Caco-2 (cell line): ENCODE data around the gene SMIM13. TPM values are rescaled to one million over a fixed set of nuclear protein-coding genes. Genes with fewer than 3 reads are reported as not detected.

Source experiments
- BruUV-seq: library from RNA; stranded (reverse); fragments of 400-500 nt; replicated peaks from 2 replicates; lab custom pipeline; 2021; lab: Mats Ljungman, UMichigan
- CTCF ChIA-PET: fragments of 300-600 bp; sonication (Branson Sonifier 250); formaldehyde crosslinking; loops from one replicate; lab custom pipeline; 2022; ENCODE audit warnings: antibody characterized with exemption; lab: Charles Lee
- POLR2A ChIA-PET: fragments of 300-600 bp; sonication (Branson Sonifier 250); formaldehyde crosslinking; loops from one replicate; lab custom pipeline; 2022; ENCODE audit warnings: antibody characterized with exemption; lab: Charles Lee
- DNase-seq, 2 experiments: peaks; one replicate each; pipeline versions ENCODE4 v3.0.0 to v3.0.0-alpha.2; 2020 to 2022
- H3K27me3 ChIP-seq: replicated peaks from 2 replicates; pipeline ENCODE4 v1.6.0; 2011; ENCODE audit warnings: low read length; ENCODE audit not compliant: control insufficient read depth, insufficient read depth
- H3K36me3 ChIP-seq: 2 replicates; pipeline ENCODE4 v1.5.1; 2011; ENCODE audit warnings: low read length; ENCODE audit not compliant: control insufficient read depth, insufficient read depth
- H3K4me1 ChIP-seq: fragments of 250-450 bp; sonication (Bioruptor Pico); 2 replicates; pipeline ENCODE4 v1.5.1; 2020; ENCODE audit warnings: mild to moderate bottlenecking
- H3K4me3 ChIP-seq: 2 replicates; pipeline ENCODE4 v1.5.1; 2011; ENCODE audit warnings: low read depth, mild to moderate bottlenecking, control low read depth, low read length
- H3K9me3 ChIP-seq: fragments of 250-450 bp; sonication (Bioruptor Pico); 2 replicates; pipeline ENCODE4 v1.5.1; 2020; ENCODE audit warnings: mild to moderate bottlenecking, moderate library complexity
- H3K27ac Mint-ChIP-seq: one replicate; pipeline ENCODE4 v1.8.0; 2022; ENCODE audit warnings: mixed read lengths; ENCODE audit not compliant: unreplicated experiment
- H3K27me3 Mint-ChIP-seq: one replicate; pipeline ENCODE4 v1.8.0; 2022; ENCODE audit warnings: mixed read lengths; ENCODE audit not compliant: insufficient read depth, unreplicated experiment
- H3K36me3 Mint-ChIP-seq: one replicate; pipeline ENCODE4 v1.8.0; 2022; ENCODE audit warnings: mild to moderate bottlenecking, mixed read lengths; ENCODE audit not compliant: insufficient read depth, unreplicated experiment
- H3K4me1 Mint-ChIP-seq: one replicate; pipeline ENCODE4 v1.8.0; 2022; ENCODE audit warnings: low read depth, mixed read lengths; ENCODE audit not compliant: unreplicated experiment
- H3K4me3 Mint-ChIP-seq: one replicate; pipeline ENCODE4 v1.8.0; 2022; ENCODE audit warnings: mild to moderate bottlenecking, moderate library complexity, mixed read lengths; ENCODE audit not compliant: unreplicated experiment
- H3K9me3 Mint-ChIP-seq: one replicate; pipeline ENCODE4 v1.8.0; 2022; ENCODE audit warnings: mixed read lengths; ENCODE audit not compliant: unreplicated experiment
- intact Hi-C: fragments of 100-400 bp; cut with micrococcal nuclease; formaldehyde crosslinking; loops from one replicate; pipeline ENCODE4 v1.10.0; 2022; ENCODE audit not compliant: unreplicated experiment
- total RNA-seq: library from RNA; stranded (reverse); gene quantifications from 2 replicates; pipeline ENCODE4 v1.2.3, GENCODE V29; 2022
- TF ChIP-seq, protein P1 (sequence below), 2 experiments: fragments of 200-600 bp in 1 of 2; IDR thresholded peaks; 1 replicate in 1 of 2; 2 replicates in 1 of 2; pipeline versions ENCODE4 v1.5.1 to v1.8.0; 2011 to 2022; ENCODE audit warnings: antibody characterized with exemption in 1 of 2, control low read depth in 1 of 2, inconsistent platforms in 1 of 2, low read depth in 1 of 2, low read length in 1 of 2, mild to moderate bottlenecking in 1 of 2, moderate library complexity in 1 of 2; ENCODE audit not compliant: insufficient read depth in 1 of 2, severe bottlenecking in 1 of 2, unreplicated experiment in 1 of 2

Gene SMIM13
- total RNA-seq, 1 experiment from 2014 or later = 18.8 TPM

DNA sequence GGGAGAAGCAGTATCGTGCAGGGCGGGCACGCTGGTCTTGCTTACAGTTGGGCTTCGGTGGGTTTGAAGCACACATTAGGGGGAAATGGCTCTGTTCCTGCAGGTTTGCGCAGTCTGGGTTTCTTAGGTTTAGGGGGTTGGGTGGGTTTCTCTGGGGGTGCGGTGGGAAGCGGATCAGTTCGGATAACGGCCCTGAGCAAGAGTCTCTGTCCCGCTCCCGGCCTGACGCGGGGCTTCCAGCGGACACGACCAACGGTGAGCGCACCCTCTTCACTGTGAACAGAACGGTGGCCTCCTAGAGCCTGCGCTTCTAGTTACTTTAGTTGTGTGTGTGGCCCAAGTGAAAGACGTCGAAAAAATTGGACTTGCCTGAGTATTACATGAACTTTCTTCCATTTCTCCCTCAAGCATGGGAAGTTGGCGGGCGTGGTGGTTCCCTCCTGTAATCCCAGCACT is 48.9 kb upstream of the SMIM13 start:
- H3K36me3 Mint-ChIP-seq = no peaks in the 10 kb centered on the region
- H3K4me3 Mint-ChIP-seq = no peak overlapping the region
- ChIA-PET CTCF (no interaction called here), POLR2A (no interaction called here)
- no peak overlapping the region for H3K4me3 ChIP-seq
- H3K36me3 ChIP-seq = no peaks in the 10 kb centered on the region
- intact Hi-C loops = no loop called here
- BruUV-seq = no TSS peak
- H3K4me1 Mint-ChIP-seq = peaks cover 6% of the 10 kb centered on the region
- H3K27me3 ChIP-seq = no peaks in the 10 kb centered on the region
- H3K4me1 ChIP-seq = peaks cover 10% of the 10 kb centered on the region; the same call in 1 of the 2 replicates
- no peak overlapping the region for H3K27ac Mint-ChIP-seq
- TF ChIP-seq, protein P1, sequence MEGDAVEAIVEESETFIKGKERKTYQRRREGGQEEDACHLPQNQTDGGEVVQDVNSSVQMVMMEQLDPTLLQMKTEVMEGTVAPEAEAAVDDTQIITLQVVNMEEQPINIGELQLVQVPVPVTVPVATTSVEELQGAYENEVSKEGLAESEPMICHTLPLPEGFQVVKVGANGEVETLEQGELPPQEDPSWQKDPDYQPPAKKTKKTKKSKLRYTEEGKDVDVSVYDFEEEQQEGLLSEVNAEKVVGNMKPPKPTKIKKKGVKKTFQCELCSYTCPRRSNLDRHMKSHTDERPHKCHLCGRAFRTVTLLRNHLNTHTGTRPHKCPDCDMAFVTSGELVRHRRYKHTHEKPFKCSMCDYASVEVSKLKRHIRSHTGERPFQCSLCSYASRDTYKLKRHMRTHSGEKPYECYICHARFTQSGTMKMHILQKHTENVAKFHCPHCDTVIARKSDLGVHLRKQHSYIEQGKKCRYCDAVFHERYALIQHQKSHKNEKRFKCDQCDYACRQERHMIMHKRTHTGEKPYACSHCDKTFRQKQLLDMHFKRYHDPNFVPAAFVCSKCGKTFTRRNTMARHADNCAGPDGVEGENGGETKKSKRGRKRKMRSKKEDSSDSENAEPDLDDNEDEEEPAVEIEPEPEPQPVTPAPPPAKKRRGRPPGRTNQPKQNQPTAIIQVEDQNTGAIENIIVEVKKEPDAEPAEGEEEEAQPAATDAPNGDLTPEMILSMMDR (IDR thresholded peaks at IDR 0.05; ENCODE audit: insufficient read depth in 1 of 2, low read depth in 1 of 2, low read length in 1 of 2, severe bottlenecking in 1 of 2, unreplicated experiment in 1 of 2) = no peak
- H3K9me3 Mint-ChIP-seq = peaks cover 12% of the 10 kb centered on the region
- no peaks in the 10 kb centered on the region for H3K27me3 Mint-ChIP-seq
- DNase-seq = no peak
- H3K9me3 ChIP-seq = no peaks in the 10 kb centered on the region

DNA sequence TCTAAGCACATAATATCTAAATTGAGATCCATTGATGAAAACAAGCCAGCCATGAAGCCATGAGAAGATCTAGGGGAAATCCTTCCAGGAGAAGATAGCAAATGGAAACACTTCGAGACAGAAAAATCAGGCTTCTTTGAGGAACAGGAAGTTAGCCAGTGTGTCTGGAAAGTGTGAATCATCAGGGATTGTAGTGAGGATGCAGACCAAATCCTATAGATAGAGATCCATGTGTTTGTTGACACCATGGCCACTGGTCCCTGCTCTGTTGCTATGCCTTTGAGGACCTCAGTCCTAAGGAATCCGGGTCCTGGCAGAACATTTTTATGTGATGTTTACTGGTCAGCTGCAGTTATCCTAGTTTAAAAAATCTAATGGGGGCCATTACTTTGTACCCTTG is 42.9 kb upstream of the SMIM13 start:
- TF ChIP-seq, protein P1 (IDR thresholded peaks at IDR 0.05; ENCODE audit: insufficient read depth in 1 of 2, low read depth in 1 of 2, low read length in 1 of 2, severe bottlenecking in 1 of 2, unreplicated experiment in 1 of 2) = no peak
- Mint-ChIP-seq H3K36me3 (no peaks in the 10 kb centered on the region), H3K9me3 (no peaks in the 10 kb centered on the region), H3K4me3 (no peak overlapping the region), H3K27ac (no peak overlapping the region), H3K4me1 (peaks cover 7% of the 10 kb centered on the region), H3K27me3 (no peaks in the 10 kb centered on the region)
- H3K27me3 ChIP-seq = no peaks in the 10 kb centered on the region
- BruUV-seq = no TSS peak
- POLR2A ChIA-PET = no interaction called here
- no peaks in the 10 kb centered on the region for H3K36me3 ChIP-seq
- DNase-seq = no peak
- no peak overlapping the region for H3K4me3 ChIP-seq
- CTCF ChIA-PET = no interaction called here
- H3K9me3 ChIP-seq = no peaks in the 10 kb centered on the region
- peaks cover 20% of the 10 kb centered on the region for H3K4me1 ChIP-seq
- intact Hi-C loops = no loop called here

DNA sequence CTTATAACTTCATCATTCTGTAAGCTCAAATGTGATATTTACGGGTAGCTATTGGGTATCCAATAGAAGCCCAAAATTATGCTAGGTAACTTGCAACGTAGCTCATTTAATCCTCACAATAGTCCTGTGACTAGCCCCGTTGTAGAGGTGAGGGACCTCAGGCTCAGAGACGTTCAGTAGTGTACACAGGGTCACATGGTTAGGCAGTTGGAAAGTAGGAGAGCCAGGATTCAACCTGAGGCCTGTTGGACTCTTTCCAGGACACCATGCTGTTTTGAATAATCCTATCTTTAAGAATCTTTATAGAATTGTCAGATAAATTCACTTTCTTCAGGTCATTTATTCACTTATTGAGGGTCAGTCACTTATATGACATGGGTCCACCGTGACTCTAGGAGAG is 40.3 kb upstream of the SMIM13 start:
- Mint-ChIP-seq H3K4me3 (no peak overlapping the region), H3K27ac (no peak overlapping the region), H3K36me3 (no peaks in the 10 kb centered on the region), H3K27me3 (no peaks in the 10 kb centered on the region), H3K9me3 (no peaks in the 10 kb centered on the region), H3K4me1 (peaks cover 7% of the 10 kb centered on the region)
- Histone ChIP-seq H3K4me1 (peaks cover 13% of the 10 kb centered on the region), H3K36me3 (no peaks in the 10 kb centered on the region), H3K4me3 (no peak overlapping the region), H3K27me3 (no peaks in the 10 kb centered on the region), H3K9me3 (no peaks in the 10 kb centered on the region)
- DNase-seq = no peak
- ChIA-PET CTCF (interaction anchor here (1.0 to 1.2 kb wide), 3 partner anchors 12 to 99 kb away, joined by 3 to 8 read pairs (median 3); no protein-coding TSS in a partner anchor), POLR2A (interaction anchor here (0.6 kb wide), 2 partner anchors 38 to 145 kb away, joined by 5 read pairs; no protein-coding TSS in a partner anchor)
- BruUV-seq = no TSS peak
- TF ChIP-seq, protein P1 (IDR thresholded peaks at IDR 0.05; ENCODE audit: insufficient read depth in 1 of 2, low read depth in 1 of 2, low read length in 1 of 2, severe bottlenecking in 1 of 2, unreplicated experiment in 1 of 2) = no peak
- intact Hi-C loops = no loop called here
